Brain microvascular endothelial cell (primary cell): ENCODE measurements around the gene PARVB.

Experiments
- DNase-seq: peaks from one replicate; pipeline ENCODE4 v3.0.0-alpha.2; 2020
- H3K27ac ChIP-seq: fragments of 250-450 bp; sonication (Bioruptor Pico); 2 replicates; pipeline ENCODE4 v1.5.1; 2020; ENCODE audit warnings: mild to moderate bottlenecking, moderate library complexity
- H3K27me3 ChIP-seq: fragments of 250-450 bp; sonication (Bioruptor Pico); replicated peaks from 2 replicates; pipeline ENCODE4 v1.5.1; 2020; ENCODE audit warnings: mild to moderate bottlenecking
- H3K36me3 ChIP-seq: fragments of 250-450 bp; sonication (Bioruptor Pico); replicated peaks from 2 replicates; pipeline ENCODE4 v1.5.1; 2020; ENCODE audit warnings: mild to moderate bottlenecking
- H3K4me3 ChIP-seq: 2 replicates; pipeline ENCODE4 v1.5.1; 2011; ENCODE audit warnings: low read depth, mild to moderate bottlenecking, control low read depth, low read length, moderate library complexity
- CTCF ChIP-seq: IDR thresholded peaks from 2 replicates; pipeline ENCODE4 v1.5.1; 2011; ENCODE audit warnings: low read depth, mild to moderate bottlenecking, moderate library complexity, low read length, control low read depth, inconsistent platforms; ENCODE audit errors: missing control alignments
- in situ Hi-C: cut with HindIII; loops from 2 replicates; pipeline ENCODE4 v1.10.0; 2017; ENCODE audit warnings: low sequenced_read_pairs, low pct_ligation_motif_present

PARVB gene

GRCh38 chr22:44196241-44196640 is 172.1 kb downstream of the PARVB start:
- Histone ChIP-seq H3K36me3 (no peaks in the 10 kb centered on the region), H3K4me3 (no peak overlapping the region), H3K27me3 (no peaks in the 10 kb centered on the region), H3K27ac (no peak overlapping the region)
- in situ Hi-C loops: no loop called here
- no peak for DNase-seq
- no peak for TF ChIP-seq CTCF

- no peaks in the 10 kb centered on the region for H3K27me3 ChIP-seq
- no peaks in the 10 kb centered on the region for H3K36me3 ChIP-seq
- TF ChIP-seq CTCF: no peak
- in situ Hi-C loops: no loop called here
- DNase-seq: no peak
- H3K27ac ChIP-seq: no peak overlapping the region
- no peak overlapping the region for H3K4me3 ChIP-seq
Measured at GRCh38 chr22:44196731-44197131, 172.6 kb downstream of the PARVB start.

- no peaks in the 10 kb centered on the region for H3K27me3 ChIP-seq
- H3K36me3 ChIP-seq: no peaks in the 10 kb centered on the region
- no peak for TF ChIP-seq CTCF
- H3K27ac ChIP-seq: no peak overlapping the region
- DNase-seq: no peak
- no peak overlapping the region for H3K4me3 ChIP-seq
- in situ Hi-C loops: no loop called here
Measured at GRCh38 chr22:44197271-44197670, 173.2 kb downstream of the PARVB start.

- TF ChIP-seq CTCF: no peak
- in situ Hi-C loops: no loop called here
- Histone ChIP-seq H3K4me3 (no peak overlapping the region), H3K27me3 (no peaks in the 10 kb centered on the region), H3K36me3 (no peaks in the 10 kb centered on the region), H3K27ac (no peak overlapping the region)
- DNase-seq: no peak
Measured at GRCh38 chr22:44199164-44199563, 175.1 kb downstream of the PARVB start.

GRCh38 chr22:44199866-44200265 is 175.8 kb downstream of the PARVB start:
- in situ Hi-C loops: no loop called here
- Histone ChIP-seq H3K4me3 (no peak overlapping the region), H3K27me3 (no peaks in the 10 kb centered on the region), H3K27ac (no peak overlapping the region), H3K36me3 (no peaks in the 10 kb centered on the region)
- TF ChIP-seq CTCF: no peak
- no peak for DNase-seq

GRCh38 chr22:44200451-44200850 is 176.3 kb downstream of the PARVB start:
- no peak overlapping the region for H3K27ac ChIP-seq
- no peak for DNase-seq
- no peak overlapping the region for H3K4me3 ChIP-seq
- H3K36me3 ChIP-seq: no peaks in the 10 kb centered on the region
- H3K27me3 ChIP-seq: no peaks in the 10 kb centered on the region
- in situ Hi-C loops: no loop called here
- no peak for TF ChIP-seq CTCF
